ENCODE results near the gene ERAP2.
"Not testable (repeated sequence)": the region's sequence is repeated elsewhere in the genome, so short reads cannot be mapped to it uniquely, and the experiment has no call there.

Gene ERAP2

GRCh38 chr5:96901841-96902240 lies 25.5 kb downstream of the ERAP2 start:
- DNase-seq: no peak

GRCh38 chr5:96902876-96903275 lies 26.6 kb downstream of the ERAP2 start:
- DNase-seq: no peak

- DNase-seq: no peak
These were observed 27.0 kb downstream of the ERAP2 start for GRCh38 chr5:96903300-96903699.

DNA sequence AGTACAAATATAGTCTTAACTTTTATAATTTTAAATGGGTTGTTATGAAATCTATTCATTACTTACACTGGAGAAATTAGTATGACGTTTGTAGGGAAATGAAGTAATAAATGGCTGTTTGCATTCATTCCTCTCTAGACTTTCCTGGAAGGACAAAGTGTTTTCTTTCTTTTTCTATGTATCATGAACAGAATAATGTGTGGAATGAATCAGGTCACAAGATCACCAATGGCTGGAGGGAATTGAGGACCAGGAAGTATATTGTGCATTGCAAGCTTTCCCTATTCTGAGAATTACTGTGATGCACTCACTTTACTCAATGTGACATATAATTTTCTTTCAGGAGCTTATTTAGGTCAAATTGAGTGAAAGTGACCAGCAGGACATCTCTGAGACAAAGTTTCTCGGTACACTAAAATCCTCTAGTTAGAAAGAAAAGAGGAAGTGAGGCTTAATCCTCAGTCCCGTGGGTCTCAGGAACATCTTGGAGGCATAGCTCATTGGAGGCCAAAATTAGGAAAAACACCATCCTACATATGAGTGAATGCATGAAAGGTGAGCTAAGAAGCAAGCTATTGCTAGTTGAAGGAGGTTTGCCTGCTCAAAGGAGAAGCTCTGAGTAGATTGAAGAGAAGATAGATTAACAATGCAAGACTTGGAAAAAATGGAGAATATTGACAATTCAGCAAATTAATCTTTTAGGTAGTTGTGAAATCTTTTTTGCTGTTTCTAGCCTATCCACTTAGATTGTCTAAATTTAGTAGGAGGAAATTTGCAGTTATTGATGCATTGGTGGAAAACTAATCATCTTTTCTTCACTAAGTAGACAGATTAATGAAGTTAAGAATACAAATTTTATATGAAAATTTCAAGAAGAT lies 28.0 kb downstream of the ERAP2 start:
- DNase-seq: no peak

DNA sequence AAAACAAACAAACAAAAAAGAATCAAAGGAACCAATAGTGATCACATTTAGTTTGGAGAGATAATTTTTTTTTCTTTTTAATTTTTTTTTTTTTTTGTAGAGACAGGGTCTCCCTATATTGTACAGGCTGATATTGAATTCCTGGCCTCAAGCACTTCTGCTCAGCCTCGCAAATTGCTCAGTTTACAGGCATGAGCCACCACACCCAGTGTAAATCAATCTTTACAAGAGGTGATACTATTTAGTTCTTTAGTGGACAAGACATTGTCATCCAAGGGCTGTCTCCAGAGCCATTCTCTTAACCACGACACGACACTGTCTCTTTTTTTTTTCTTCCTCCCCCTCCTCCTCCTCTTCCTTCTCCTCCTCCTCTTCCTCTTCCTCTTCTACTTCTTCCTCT lies 29.6 kb downstream of the ERAP2 start:
- no peak for DNase-seq

- DNase-seq: no peak
These were observed 32.7 kb downstream of the ERAP2 start for GRCh38 chr5:96909003-96909402.

GRCh38 chr5:96909435-96909834 lies 33.1 kb downstream of the ERAP2 start:
- DNase-seq: no peak

DNA sequence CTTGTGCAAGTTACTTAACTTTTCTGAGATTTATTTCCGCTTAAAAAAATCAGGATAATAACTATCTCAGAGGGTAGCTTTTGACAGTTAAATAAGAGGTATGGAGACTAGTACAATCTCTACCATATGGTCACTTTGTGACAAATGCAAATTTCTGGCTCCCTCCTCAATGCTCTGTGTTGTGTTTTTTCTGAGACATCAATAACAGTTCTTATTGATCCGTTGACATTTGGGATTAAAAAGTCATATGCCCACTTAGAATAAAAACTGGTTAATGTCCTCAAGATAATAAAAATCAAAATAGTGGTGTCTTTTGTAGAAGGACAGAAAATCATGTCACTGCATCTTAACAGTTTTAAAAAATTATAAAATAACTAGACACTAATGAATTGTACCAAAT lies 34.8 kb downstream of the ERAP2 start:
- DNase-seq: no peak

DNA sequence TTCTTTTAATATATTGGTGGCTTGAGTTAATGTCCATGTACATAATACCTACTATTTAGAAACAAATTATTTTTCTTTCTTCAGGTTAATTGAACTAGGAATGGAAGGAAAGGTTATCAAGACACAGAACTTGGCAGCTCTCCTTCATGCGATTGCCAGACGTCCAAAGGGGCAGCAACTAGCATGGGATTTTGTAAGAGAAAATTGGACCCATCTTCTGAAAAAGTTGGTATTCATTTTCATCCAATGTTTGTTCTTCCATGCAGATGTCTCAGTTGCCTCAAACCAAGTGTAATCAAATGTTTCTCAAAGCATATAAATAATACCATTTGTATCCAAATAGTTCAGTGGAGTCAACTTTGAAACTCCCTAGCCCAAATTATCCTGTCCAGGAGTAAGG lies 36.9 kb downstream of the ERAP2 start:
- DNase-seq: no peak

DNA sequence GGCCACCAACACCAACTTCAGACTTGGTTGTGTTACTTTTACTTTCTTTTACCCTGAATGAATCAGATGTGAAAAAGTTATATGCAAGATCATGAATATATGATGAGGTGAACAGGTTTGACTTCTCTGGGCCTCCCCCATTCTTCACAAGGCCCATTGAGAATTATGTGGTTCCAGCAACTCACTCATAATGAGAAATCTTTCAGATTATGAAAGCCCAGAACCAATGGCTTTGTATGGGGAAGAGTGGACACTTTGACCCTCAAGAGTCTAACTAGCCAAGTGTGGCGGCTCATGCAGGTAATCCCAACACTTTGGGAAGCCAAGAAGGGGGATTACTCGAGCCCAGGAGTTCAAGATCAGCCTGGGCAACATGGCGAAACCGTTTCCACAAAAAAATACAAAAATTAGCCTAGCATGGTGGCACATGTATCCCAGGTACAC lies 43.5 kb downstream of the ERAP2 start:
- peak; percentile 36 for DNase-seq

GRCh38 chr5:96920744-96921355 lies 44.5 kb downstream of the ERAP2 start:
- no peak for DNase-seq

GRCh38 chr5:96922499-96923244 lies 46.4 kb downstream of the ERAP2 start:
- DNase-seq: no peak

DNA sequence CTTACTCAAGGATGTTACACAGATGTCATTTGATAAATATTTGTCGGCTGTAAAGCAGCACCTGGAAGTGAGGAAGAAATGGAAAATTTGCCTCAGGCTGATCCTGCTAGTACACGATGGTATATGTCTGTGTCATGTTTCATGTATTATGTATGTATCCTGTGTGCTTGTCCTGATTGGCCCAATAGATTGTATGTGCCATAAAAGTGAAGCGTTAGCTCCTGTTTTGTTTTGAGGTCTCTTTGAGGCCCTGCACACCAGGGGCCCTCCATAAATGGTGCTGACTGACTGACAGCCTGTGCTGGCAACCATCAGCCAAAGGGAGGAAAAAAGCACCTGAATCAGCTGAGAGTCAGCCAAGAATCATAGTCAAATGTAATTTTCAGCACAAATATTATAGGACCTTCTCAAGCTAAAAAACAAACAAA lies 47.7 kb downstream of the ERAP2 start:
- DNase-seq: peak; percentile 13

GRCh38 chr5:96926276-96926675 lies 50.0 kb downstream of the ERAP2 start:
- no peak for DNase-seq

DNA sequence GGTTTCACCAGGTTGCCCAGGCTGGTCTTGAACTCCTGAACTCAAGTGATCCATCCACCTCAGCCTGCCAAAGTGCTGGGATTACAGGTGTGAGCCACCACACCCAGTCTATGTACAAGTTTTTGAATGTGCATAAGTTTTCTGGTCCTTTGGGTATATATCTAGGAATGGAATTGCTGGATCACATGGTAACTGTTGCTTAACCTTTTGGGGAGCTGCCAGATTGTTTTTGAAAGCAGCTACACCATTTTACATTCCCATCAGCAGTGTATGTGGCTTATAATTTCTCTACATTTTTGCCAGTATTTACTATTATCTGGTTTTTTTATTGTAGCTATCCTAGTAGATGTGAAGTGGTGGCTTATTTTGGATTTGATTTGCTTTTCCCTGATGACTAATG lies 50.7 kb downstream of the ERAP2 start:
- no peak for DNase-seq

- no peak for DNase-seq
These were observed 52.8 kb downstream of the ERAP2 start for GRCh38 chr5:96928931-96929708.

GRCh38 chr5:96930058-96930457 lies 53.8 kb downstream of the ERAP2 start:
- no peak for DNase-seq

DNA sequence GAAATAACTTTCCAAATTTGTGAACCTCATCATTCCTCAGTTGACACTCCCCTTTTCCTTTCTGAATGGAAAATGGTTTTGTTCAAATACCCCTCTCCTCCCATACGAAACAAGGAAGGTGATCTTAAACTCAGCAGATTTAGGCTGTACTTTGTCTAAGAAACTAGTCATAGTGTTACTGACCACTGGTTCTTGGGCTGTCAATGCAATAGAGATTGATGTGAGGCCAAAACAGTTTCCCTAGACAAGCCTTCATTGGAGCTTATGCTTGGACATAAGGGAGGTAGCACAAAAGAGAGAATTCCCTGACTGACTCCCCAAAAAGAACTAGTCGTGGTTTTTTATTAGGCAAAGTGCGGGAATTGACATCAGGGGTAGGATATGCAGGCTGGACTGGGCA lies 54.3 kb downstream of the ERAP2 start:
- no peak for DNase-seq

DNA sequence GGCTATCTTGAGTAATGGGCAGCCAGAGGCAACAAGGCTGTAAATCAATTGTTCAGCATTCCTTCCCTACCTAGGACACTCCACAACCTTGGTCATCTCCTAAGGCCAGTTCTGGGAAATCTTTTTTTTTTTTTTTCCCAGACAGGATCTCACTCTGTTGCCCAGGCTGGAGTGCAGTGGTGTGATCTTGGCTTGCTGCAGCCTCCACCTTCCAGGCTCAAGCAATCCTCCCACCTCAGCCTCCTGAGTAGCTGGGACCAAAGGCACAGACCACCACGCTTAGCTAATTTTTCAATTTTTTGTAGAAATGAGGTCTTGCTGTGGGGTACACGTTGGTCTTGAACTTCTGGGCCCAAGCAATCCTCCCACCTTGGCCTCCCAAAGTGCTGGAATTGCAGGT lies 54.7 kb downstream of the ERAP2 start:
- not testable (repeated sequence) for DNase-seq

- no peak for DNase-seq
These were observed 55.3 kb downstream of the ERAP2 start for GRCh38 chr5:96931605-96932004.

DNA sequence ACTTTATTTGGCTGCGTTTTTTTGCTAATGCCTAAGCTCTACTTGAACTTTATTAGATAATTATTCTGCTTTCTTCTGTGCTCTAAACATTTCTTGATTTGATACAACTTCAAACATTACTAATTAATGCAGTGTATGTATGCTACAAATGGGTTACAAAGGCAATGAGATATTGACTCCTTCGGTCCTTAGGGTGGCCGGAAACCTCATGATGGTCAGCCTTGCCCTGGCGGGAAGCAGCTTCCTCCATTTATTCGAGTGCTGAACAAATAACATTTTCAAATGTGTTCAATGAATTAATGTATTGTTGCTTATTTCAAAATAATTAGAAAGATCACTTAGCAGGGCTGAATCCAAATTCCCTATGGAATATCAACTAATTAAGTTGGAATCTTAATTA lies 55.7 kb downstream of the ERAP2 start:
- DNase-seq: no peak

GRCh38 chr5:96933764-96934707 lies 57.7 kb downstream of the ERAP2 start:
- DNase-seq: no peak
